Suppressor macrophage treated with lipopolysaccharide for 4 hours (primary cell): ENCODE data around the gene PRDM4.
"Not testable (repeated sequence)": the region's sequence is repeated elsewhere in the genome, so short reads cannot be mapped to it uniquely, and the experiment has no call there.

Source experiments
- DNase-seq: peaks from one replicate; pipeline ENCODE4 v3.0.0-alpha.2; 2020

Gene PRDM4

GRCh38 chr12:107765316-107765715, 4.4 kb upstream of the PRDM4 start:
- no peak for DNase-seq

DNA sequence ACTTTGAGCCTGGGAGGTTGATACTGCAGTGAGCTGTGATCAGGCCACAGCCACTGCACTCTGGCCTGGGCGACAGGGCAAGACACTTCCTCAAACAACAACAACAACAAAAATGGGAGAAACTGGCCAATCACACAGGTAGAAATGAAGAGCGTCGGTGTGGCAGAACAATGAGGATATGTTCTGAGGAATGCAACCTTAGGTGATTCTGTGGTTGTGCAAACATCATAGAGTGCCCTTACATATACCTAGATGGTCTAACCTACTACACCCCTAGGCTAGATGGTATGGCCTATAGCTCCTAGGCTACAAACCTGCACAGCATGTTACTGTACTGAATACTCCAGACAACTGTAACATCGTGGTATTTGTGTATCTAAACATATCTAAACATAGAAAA, 3.7 kb upstream of the PRDM4 start:
- no peak for DNase-seq

- DNase-seq = no peak
Measured at GRCh38 chr12:107762874-107763273, 1.9 kb upstream of the PRDM4 start.

DNA sequence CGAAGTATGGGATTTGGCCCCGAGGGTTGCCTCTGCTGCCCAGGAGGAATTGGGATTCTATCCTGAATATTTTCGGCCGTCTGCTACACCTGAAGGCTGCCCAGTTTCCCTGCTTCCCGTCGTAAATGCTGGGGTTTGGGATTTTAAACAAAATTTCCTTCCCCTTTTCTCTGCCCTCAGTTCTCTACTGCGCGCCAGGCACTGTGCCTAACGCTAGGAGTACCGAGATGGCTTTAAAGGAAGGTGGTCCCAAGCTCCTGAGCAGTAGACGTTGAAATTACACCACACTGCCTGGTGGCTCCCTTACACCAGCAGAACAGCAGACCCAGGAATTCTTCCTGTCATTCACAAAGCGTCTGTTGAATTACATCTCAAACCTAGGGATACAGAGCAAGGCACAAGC, 566 bp upstream of the PRDM4 start:
- no peak for DNase-seq

DNA sequence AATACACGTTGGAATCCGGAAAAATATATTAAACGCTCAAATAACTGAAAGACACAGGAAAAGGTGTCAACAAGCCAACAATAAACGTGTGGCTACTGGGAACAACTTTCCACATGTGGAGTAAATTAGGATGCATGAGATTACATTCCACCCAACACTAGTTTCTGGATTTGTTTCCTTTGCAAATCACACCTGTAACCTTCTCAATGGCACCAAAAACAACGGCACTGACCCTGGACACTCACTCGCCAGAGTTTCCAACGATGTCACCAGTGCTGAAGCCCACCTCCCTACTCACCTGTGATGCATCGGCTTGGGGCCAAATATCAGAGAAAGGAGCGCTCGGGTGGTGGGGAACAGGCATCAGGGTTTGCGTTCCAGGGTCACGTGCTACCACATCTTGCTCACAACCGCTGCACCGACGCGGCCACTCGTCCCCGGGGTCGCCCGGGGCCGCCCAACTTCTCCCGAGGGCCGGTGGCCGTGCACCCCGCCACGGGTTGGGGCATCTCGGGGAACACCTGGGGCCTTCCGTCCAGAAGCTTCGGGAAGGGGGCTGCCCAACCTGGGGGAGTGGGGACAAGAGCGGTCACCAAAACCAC, 629 bp downstream of the PRDM4 start:
- peak; percentile 21 for DNase-seq

DNA sequence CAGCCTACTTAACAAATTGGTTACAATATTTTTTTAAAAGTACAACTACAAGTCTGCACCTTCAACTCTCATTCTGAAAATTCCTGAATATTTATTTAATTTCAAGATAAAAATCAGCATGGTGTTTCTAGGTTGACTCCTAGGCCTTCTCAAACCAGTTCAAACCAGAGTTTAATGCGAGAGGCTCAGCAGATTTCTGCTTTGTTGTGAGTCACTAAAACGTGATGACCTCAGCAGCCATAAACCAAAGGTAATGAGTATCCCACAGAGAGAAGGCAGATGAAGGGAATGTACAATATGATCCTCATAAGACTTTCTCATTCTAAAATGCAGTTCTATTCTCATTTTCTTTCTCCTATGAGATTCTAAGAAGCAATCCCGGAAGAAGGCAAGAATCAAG, 1.5 kb downstream of the PRDM4 start:
- DNase-seq = peak; percentile 79

- no peak for DNase-seq
Measured at GRCh38 chr12:107749083-107749482, 11.9 kb downstream of the PRDM4 start.

DNA sequence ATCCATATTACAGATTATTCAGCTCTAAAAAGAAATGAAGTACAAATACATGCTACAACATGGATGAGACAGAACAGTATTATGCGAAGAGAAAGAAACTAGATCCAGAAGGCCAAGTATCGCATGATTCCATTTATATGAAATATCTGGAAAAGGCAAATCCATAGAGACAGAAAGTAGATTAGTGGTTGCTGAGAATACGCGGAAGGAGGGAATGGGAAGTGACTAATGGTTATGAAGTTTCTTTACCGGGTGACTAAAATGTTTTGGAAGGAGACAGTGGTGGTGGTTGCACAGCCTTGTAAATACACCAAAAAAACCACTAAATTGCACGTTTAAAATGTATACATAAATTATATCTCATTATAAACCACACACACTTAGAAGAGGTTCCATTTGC, 12.5 kb downstream of the PRDM4 start:
- DNase-seq = peak; percentile 40

GRCh38 chr12:107736914-107737313, 24.0 kb downstream of the PRDM4 start:
- DNase-seq = peak; percentile 16

- DNase-seq = no peak
Measured at GRCh38 chr12:107735763-107736162, 25.2 kb downstream of the PRDM4 start.

DNA sequence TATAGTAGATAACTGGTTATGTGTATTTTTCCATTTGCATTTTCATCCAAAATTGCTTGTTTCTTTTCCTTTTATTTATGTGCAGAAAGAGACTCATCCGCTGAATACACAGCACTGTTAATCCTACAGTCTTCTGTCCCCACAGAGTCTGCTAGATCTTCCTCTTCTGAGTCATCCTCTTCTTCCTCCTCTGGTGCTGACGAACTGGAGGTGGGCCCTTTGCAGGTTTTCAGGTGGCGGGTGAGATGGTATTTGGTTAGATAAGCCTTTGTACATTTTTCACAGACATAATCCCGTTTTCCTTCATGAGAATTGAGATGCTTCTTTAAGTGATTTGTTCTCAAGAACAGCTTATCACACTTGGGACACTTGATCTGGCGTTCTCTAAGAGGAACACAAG, 26.8 kb downstream of the PRDM4 start:
- no peak for DNase-seq

DNA sequence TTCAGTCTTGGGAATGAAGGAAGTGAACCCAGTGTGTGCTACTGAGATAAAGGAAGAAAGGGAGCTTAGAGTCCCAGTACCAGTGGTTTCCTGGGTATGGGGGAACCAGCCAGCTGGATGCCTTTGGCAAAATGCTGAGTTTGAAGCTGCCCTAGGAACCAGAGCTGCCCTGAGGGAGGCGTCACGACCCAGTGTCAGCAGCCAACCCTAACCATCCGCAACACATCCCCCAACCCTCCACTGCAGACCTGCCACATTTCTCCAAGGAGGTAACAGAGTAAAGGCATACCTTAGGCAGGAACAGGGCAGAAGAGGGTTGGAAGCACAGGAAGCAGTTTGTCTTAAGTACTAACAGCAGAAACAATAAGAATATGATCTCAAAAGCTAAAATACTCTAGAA, 28.6 kb downstream of the PRDM4 start:
- DNase-seq = no peak

- DNase-seq = no peak
Measured at GRCh38 chr12:107731366-107731765, 29.6 kb downstream of the PRDM4 start.

- DNase-seq = no peak
Measured at GRCh38 chr12:107730618-107731341, 30.2 kb downstream of the PRDM4 start.

DNA sequence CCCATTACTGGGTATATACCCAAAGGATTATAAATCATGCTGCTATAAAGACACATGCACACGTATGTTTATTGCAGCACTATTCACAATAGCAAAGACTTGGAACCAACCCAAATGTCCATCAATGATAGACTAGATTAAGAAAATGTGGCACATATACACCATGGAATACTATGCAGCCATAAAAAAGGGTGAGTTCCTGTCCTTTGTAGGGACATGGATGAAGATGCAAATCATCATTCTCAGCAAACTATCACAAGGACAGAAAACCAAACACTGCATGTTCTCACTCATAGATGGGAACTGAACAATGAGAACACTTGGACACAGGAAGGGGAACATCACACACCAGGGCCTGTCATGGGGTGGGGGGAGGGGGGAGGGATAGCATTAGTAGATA, 33.2 kb downstream of the PRDM4 start:
- not testable (repeated sequence) for DNase-seq

DNA sequence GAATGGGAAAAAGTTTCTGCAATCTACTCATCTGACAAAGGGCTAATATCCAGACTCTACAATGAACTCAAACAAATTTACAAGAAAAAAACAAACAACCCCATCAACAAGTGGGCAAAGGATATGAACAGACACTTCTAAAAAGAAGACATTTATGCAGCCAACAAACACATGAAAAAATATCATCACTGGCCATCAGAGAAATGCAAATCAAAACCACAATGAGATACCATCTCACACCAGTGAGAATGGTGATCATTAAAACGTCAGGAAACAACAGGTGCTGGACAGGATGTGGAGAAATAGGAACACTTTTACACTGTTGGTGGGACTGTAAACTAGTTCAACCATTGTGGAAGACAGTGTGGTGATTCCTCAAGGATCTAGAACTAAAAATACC, 33.6 kb downstream of the PRDM4 start:
- not testable (repeated sequence) for DNase-seq

DNA sequence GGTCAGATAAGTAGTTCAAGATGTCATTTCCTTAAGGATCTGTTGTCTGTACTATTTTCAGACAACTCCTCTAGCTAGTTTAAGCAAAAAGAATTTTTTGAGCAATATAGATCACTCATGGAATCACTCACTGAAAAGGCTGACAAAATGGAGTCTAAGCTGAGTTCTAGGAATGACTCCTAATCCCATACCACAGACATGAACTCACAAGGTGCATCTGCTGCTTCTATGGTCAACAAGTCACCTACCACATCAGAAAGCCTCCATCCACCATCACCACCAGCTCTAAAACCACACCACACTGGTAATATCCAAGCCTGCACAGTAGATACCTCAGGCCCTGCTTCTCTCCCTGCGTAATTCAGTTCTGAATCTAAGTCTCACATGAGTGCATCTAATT, 42.3 kb downstream of the PRDM4 start:
- no peak for DNase-seq

DNA sequence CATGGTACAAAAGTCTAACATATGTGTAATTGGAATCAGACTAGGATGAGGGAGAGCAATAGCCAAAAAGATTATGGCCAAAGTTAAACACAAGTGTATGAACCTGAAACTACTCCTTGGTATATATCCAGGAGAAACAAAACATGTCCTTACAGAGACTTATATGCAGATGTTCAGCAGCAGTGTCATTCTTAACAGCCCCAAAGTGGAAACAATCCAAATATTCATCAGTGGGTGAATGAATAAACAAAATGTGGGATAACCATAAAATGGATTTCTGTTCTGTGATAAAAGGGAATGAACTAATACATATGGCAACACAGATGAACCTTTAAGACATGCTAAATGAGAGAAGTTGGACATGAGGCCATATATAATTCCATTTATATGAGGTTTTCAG, 45.2 kb downstream of the PRDM4 start:
- no peak for DNase-seq

DNA sequence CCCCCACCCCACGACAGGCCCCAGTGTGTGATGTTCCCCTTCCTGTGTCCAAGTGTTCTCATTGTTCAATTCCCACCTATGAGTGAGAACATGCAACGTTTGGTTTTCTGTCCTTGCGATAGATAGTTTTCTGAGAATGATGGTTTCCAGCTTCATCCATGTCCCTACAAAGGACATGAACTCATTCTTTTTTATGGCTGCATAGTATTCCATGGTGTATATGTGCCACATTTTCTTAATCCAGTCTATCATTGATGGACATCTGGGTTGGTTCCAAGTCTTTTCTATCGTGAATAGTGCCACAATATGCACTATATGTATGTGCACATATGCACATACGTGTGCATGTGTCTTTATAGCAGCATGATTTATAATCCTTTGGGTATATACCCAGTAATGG, 55.4 kb downstream of the PRDM4 start:
- not testable (repeated sequence) for DNase-seq

GRCh38 chr12:107704041-107704440, 56.9 kb downstream of the PRDM4 start:
- DNase-seq = no peak

GRCh38 chr12:107702106-107702505, 58.8 kb downstream of the PRDM4 start:
- no peak for DNase-seq

DNA sequence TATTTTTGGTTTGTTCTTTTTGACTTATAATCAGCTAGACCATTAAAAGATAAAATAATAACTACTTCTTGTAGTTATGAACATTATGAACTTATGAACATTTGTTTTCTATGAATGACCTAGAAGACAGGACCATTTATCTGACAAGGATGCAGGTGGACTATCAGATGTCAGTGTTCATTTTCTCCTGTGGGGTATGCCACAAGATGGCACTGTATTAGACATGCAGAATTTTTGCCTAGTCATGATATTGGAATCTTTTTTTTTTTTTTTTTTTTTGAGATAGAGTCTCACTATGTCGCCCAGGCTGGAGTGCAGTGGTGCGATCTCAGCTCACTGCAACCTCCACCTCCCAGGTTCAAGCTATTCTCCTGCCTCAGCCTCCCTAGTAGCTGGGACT, 65.2 kb downstream of the PRDM4 start:
- DNase-seq = peak; percentile 8

DNA sequence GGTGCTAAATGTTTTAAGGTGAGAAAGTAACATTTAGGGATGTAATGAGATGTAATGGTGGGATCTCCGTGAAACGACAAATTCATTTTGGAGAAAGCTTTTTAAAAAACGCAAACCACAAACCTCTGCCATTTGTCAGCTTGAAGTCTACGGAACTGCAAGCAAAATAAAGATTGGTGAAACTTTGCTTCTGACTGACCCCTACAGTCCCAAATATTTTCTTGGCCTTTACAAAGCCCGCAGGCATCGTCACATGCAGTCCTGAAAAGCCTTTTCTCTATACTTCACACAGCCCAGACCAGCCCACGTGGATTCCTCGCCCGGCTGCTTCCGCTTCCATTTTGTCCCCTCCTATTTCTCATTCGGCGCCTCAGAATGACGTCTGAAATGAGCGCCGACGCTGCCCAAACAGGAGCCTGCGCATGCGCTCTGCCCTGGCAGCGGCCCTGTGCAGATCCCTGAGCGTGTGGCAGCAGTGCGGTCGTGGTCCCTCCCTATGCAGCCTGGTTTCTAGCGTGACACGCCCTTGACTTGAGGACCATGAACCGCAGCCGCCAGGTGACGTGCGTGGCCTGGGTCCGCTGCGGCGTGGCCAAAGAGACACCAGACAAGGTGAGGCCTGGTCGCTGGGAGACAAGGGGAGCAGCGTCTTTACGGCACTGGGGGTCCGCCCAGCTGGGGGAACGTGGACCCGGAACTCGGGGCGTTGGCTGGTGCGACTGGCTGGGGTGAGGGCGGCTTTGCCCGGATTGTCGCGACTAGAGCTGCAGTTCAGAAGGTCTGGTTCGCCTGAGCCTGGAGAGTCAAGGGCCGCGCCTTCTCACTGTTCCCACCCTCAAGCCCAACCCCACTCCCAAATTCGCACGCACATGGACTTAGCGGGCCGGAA, 75.3 kb downstream of the PRDM4 start, which contains the start of gene PWP1:
Gene PWP1 (plus strand): TSS at position 440 of the 889 bp plus-strand sequence. CDS start 101 bp downstream, at position 541.
- peak; percentile 99 for DNase-seq

- DNase-seq = peak; percentile 33
Measured at GRCh38 chr12:107684990-107685359, 76.0 kb downstream of the PRDM4 start.
